Measurements from ENCODE around the gene ANKRD2. TPM values are rescaled to one million over a fixed set of nuclear protein-coding genes. Genes with fewer than 3 reads are reported as not detected.

The ANKRD2 gene
- total RNA-seq, 1 experiment from 2014 or later = not detected

DNA sequence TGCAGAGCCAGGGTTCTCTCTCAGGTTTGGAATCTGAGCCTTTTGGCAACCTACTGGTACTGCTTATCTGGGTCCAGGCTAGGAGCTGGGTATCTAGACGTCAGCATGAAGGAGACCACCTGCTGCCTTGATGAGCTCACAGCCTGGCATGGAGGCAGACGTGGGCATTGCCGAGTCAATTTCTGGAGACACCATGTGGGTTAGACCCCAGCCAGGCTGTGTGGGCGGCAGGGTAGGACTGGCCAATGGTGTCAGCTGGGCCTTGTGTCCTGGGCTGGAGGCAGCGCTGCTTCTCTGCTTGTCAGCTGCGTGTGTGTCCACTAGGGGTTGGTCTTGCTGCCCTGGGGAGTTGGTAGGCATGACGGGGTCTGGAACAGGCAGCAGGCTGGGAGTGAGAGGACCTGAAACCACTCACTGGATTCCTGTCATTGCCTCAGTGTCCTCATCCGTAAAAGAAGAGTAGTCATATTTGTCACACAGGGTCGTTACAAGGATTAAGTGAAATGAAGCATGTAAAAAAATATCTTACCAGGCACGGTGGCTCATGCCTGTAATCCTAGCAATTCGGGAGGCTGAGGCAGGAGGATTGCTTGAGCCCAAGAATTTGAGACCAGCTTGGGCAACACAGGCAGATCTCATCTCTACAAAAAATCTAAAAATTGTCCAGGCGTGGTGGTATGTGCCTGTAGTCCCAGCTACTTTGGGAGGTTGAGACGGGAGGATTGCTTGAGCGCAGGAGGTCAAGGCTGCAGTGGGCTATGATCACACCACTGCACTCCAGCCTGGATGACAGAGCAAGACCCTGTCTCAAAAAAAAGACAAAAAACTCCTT lies 31.7 kb upstream of the ANKRD2 start:
- Histone ChIP-seq H3K36me3 (ENCODE audit: insufficient read depth, low read length) (no peaks in the 10 kb centered on the region), H3K9ac (ENCODE audit: low read length) (no peak overlapping the region), H3K9me3 (ENCODE audit: low read length) (no peaks in the 10 kb centered on the region), H3K27me3 (ENCODE audit: low read length) (no peaks in the 10 kb centered on the region), H3K27ac (ENCODE audit: low read length) (no peak overlapping the region), H3K4me2 (ENCODE audit: low read depth, low read length, poor library complexity, severe bottlenecking) (no peak overlapping the region), H4K20me1 (ENCODE audit: insufficient read depth, low read depth, low read length) (no peaks in the 10 kb centered on the region), H3K79me2 (ENCODE audit: low read length) (no peaks in the 10 kb centered on the region), H3K4me1 (ENCODE audit: low read length) (no peaks in the 10 kb centered on the region; the same call in 1 of the 2 replicates), H3K4me3 (ENCODE audit: low read length) (no peak overlapping the region), H3K9me2 (replicated peaks; ENCODE audit: insufficient read depth, low read length) (no peaks in the 10 kb centered on the region), H2AFZ (ENCODE audit: low read length) (no peak overlapping the region)
- no peak for DNase-seq

DNA sequence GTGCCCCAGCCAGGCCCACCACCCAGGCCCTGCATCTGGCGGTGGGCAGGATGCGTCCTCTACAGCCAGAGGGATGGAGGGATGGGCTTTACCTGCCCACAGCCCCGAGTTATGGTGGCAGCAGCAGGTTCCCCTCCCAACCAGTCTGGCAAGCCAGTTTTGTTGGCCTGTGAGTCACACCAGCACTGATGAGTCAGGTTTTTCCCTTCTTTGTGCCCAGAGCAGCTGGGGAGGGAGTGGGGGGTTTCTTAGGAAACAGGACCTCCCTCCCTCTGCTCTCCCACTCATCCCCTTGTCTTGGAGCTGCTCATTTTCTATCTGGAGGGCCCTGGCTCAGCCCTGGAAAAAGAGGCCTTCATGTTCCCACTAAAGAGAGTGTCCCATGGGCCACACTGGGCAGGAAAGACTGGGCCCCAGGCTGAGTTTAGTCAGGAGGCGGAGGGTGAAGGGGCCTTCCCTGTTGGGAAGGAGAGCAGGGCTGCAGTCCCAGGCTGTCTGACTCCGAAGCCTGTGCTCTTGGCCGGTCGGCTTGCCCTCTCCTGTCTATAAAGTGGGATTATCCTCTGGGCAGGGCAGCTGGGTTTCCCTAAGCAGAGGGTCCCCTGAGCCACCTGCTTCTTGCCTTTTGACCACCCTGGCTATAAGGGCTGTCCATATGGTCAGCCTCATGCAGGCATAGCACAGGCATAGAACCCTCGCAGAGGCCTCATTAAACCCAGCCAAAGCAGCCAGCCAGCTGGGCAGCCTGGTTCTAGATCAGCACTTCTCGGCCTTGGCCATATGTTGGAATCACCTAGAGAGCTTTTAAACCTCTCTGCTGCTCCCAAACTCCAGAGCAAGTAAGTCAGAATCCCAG lies 30.2 kb upstream of the ANKRD2 start:
- Histone ChIP-seq H3K9me3 (ENCODE audit: low read length) (no peaks in the 10 kb centered on the region), H3K9me2 (replicated peaks; ENCODE audit: insufficient read depth, low read length) (no peaks in the 10 kb centered on the region), H3K27me3 (ENCODE audit: low read length) (no peaks in the 10 kb centered on the region), H3K36me3 (ENCODE audit: insufficient read depth, low read length) (no peaks in the 10 kb centered on the region), H2AFZ (ENCODE audit: low read length) (no peak overlapping the region), H4K20me1 (ENCODE audit: insufficient read depth, low read depth, low read length) (no peaks in the 10 kb centered on the region), H3K4me2 (ENCODE audit: low read depth, low read length, poor library complexity, severe bottlenecking) (no peak overlapping the region), H3K4me1 (ENCODE audit: low read length) (no peaks in the 10 kb centered on the region; the same call in 1 of the 2 replicates), H3K27ac (ENCODE audit: low read length) (no peak overlapping the region), H3K79me2 (ENCODE audit: low read length) (no peaks in the 10 kb centered on the region), H3K9ac (ENCODE audit: low read length) (no peak overlapping the region), H3K4me3 (ENCODE audit: low read length) (no peak overlapping the region)
- DNase-seq = no peak

DNA sequence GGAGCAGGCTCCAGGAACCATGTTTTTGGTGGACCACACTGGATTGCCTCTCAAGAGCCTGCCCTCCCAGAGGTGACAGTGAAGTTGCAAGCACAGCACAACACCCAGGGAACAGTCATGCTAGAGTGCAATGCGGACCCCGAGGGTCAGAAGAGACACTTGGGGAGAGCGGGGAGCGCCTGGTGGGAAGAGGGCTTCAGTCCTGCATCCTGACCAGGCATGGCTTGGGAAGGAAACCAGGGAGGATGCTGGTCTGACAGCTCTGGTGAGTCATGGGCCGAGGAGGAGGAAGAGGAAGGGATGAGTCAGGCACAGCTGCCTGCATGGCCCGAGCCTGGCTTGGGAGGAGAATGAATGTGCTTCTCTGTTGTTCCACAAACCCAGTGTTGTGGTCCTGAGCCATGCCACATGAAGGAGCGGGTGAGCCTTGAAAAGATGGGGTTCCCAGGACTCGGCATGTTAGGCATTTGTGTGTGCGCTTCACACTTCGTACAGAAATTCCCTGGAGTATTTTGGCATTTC lies 29.5 kb upstream of the ANKRD2 start:
- no peak overlapping the region for H2AFZ ChIP-seq (ENCODE audit: low read length)
- H3K9ac ChIP-seq (ENCODE audit: low read length) = no peak overlapping the region
- no peak overlapping the region for H3K4me2 ChIP-seq (ENCODE audit: low read depth, low read length, poor library complexity, severe bottlenecking)
- H3K79me2 ChIP-seq (ENCODE audit: low read length) = no peaks in the 10 kb centered on the region
- no peaks in the 10 kb centered on the region for H3K9me2 ChIP-seq (replicated peaks; ENCODE audit: insufficient read depth, low read length)
- no peaks in the 10 kb centered on the region for H3K27me3 ChIP-seq (ENCODE audit: low read length)
- no peaks in the 10 kb centered on the region for H3K9me3 ChIP-seq (ENCODE audit: low read length)
- no peaks in the 10 kb centered on the region for H3K36me3 ChIP-seq (ENCODE audit: insufficient read depth, low read length)
- H3K4me3 ChIP-seq (ENCODE audit: low read length) = no peak overlapping the region
- H4K20me1 ChIP-seq (ENCODE audit: insufficient read depth, low read depth, low read length) = no peaks in the 10 kb centered on the region
- no peak for DNase-seq
- no peak overlapping the region for H3K27ac ChIP-seq (ENCODE audit: low read length)
- H3K4me1 ChIP-seq (ENCODE audit: low read length) = no peaks in the 10 kb centered on the region; the same call in 1 of the 2 replicates

DNA sequence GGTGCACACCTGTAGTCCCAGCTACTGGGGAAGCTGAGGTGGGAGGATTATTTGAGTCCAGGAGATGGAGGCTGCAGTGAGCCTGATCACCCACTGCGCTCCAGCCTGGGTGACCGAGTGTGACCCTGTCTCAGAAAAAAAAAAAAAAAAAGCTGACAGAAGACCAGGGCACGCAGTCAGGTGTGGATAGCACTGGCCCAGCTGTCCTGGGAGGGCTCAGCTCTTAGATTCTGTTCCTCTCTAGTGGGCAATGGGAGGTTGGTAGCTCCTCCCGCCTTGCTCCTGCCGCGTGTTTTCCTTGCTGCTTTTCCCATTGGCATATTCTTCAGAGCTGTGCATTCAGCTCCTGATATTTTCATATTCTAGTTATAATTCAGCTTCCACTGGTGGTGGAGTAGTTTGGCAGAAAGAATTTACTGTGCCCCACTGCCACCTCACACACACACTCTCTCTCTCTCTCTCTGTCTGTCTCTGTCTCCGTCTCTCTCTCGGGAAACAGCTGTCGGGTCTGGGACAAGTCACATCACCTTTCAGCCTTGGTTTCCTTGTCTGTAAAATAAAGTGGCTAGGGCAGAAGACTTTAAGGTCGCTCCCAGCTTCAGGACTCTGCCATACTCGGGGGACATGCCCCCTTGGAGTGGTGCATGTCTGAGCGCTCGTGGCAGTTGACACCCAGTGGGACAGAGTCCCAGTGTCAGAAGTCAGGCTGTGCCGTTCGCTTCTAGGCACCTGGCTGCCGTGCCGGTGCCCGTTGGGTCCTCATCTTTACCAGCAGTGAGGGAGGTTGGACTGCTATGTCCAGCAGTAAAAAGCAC lies 25.9 kb upstream of the ANKRD2 start:
- H4K20me1 ChIP-seq (ENCODE audit: insufficient read depth, low read depth, low read length) = no peaks in the 10 kb centered on the region
- no peaks in the 10 kb centered on the region for H3K36me3 ChIP-seq (ENCODE audit: insufficient read depth, low read length)
- H2AFZ ChIP-seq (ENCODE audit: low read length) = no peak overlapping the region
- H3K4me1 ChIP-seq (ENCODE audit: low read length) = no peaks in the 10 kb centered on the region; the same call in 1 of the 2 replicates
- H3K9me2 ChIP-seq (replicated peaks; ENCODE audit: insufficient read depth, low read length) = no peaks in the 10 kb centered on the region
- H3K4me2 ChIP-seq (ENCODE audit: low read depth, low read length, poor library complexity, severe bottlenecking) = no peak overlapping the region
- H3K27me3 ChIP-seq (ENCODE audit: low read length) = no peaks in the 10 kb centered on the region
- no peaks in the 10 kb centered on the region for H3K9me3 ChIP-seq (ENCODE audit: low read length)
- no peak for DNase-seq
- no peaks in the 10 kb centered on the region for H3K79me2 ChIP-seq (ENCODE audit: low read length)
- no peak overlapping the region for H3K4me3 ChIP-seq (ENCODE audit: low read length)
- no peak overlapping the region for H3K27ac ChIP-seq (ENCODE audit: low read length)
- H3K9ac ChIP-seq (ENCODE audit: low read length) = no peak overlapping the region

DNA sequence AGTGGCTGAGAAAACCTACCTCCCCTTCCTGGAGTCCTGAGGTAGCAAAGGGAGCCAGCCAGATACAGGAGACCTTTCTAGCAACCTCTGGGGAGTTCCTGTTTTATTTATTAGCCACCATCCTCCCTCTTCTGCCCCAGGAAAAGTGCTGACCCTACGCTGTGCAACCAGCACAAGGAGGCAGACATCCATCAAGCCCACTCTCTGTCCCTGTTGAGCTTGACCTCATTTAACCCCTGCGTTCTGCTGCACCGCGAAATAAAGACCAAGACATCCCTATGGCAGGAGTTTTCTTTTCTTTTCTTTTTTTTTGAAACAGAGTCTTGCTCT lies 25.3 kb upstream of the ANKRD2 start:
- DNase-seq = no peak
- H4K20me1 ChIP-seq (ENCODE audit: insufficient read depth, low read depth, low read length) = no peaks in the 10 kb centered on the region
- H3K4me2 ChIP-seq (ENCODE audit: low read depth, low read length, poor library complexity, severe bottlenecking) = no peak overlapping the region
- H3K36me3 ChIP-seq (ENCODE audit: insufficient read depth, low read length) = no peaks in the 10 kb centered on the region
- H3K27ac ChIP-seq (ENCODE audit: low read length) = no peak overlapping the region
- H3K9me3 ChIP-seq (ENCODE audit: low read length) = no peaks in the 10 kb centered on the region
- H3K27me3 ChIP-seq (ENCODE audit: low read length) = no peaks in the 10 kb centered on the region
- no peaks in the 10 kb centered on the region for H3K79me2 ChIP-seq (ENCODE audit: low read length)
- H3K4me3 ChIP-seq (ENCODE audit: low read length) = no peak overlapping the region
- H3K9ac ChIP-seq (ENCODE audit: low read length) = no peak overlapping the region
- no peaks in the 10 kb centered on the region; the same call in 1 of the 2 replicates for H3K4me1 ChIP-seq (ENCODE audit: low read length)
- no peak overlapping the region for H2AFZ ChIP-seq (ENCODE audit: low read length)
- no peaks in the 10 kb centered on the region for H3K9me2 ChIP-seq (replicated peaks; ENCODE audit: insufficient read depth, low read length)

DNA sequence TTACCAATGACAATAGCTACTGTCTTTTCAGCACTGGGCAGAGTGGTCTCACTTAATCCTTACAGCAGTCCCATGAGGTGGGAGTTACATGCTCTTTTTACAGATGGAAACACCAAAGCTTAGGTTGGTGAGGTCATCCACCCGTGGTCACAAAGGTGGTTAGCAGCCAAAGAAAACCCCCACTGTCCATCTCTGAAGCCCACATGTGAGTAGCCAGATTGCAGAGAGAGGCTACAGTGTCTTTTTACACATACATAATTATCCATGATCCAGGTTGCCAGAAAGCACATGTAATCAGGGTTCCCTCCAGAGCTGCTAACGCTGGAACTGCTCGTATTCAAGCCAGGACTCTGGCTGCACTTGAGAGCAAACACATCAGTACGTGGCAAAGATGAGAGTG lies 24.6 kb upstream of the ANKRD2 start:
- H4K20me1 ChIP-seq (ENCODE audit: insufficient read depth, low read depth, low read length) = no peaks in the 10 kb centered on the region
- H3K9me3 ChIP-seq (ENCODE audit: low read length) = no peaks in the 10 kb centered on the region
- H3K4me3 ChIP-seq (ENCODE audit: low read length) = no peak overlapping the region
- no peaks in the 10 kb centered on the region for H3K36me3 ChIP-seq (ENCODE audit: insufficient read depth, low read length)
- H2AFZ ChIP-seq (ENCODE audit: low read length) = no peak overlapping the region
- no peak overlapping the region for H3K4me2 ChIP-seq (ENCODE audit: low read depth, low read length, poor library complexity, severe bottlenecking)
- DNase-seq = no peak
- no peak overlapping the region for H3K27ac ChIP-seq (ENCODE audit: low read length)
- H3K9ac ChIP-seq (ENCODE audit: low read length) = no peak overlapping the region
- no peaks in the 10 kb centered on the region for H3K27me3 ChIP-seq (ENCODE audit: low read length)
- H3K9me2 ChIP-seq (replicated peaks; ENCODE audit: insufficient read depth, low read length) = no peaks in the 10 kb centered on the region
- H3K79me2 ChIP-seq (ENCODE audit: low read length) = no peaks in the 10 kb centered on the region
- H3K4me1 ChIP-seq (ENCODE audit: low read length) = no peaks in the 10 kb centered on the region; the same call in 1 of the 2 replicates

DNA sequence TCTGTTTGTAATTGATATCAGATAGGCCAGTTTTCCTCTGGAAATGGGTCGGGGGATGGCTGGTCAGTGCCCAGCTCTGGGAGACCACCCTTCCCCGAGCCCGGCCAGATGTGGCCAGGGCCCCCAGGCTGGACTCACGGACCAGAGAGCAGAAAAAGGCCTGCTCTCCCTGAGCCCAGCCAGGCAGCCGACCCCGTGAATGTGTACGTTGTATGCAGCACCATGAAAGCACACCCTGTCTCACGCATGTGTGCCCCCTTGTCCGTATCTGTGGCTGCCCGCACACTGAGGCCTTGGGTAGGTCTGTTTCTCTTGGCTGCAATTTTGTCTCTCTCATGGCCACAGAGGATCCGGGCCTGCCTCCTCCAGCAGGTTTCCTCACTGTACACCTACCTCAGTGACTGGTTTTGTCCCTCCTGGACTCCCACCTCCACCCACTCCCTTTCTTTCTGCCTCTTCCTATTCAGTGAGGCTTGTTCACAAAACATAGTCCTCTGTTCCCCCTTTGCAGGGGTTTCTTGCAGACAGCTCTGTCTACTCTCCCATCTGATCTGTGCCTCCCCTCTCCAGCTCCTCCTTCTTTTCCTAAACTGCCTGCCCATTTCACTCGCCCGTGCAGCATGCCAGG lies 23.6 kb upstream of the ANKRD2 start:
- Histone ChIP-seq H3K9me3 (ENCODE audit: low read length) (no peaks in the 10 kb centered on the region), H3K79me2 (ENCODE audit: low read length) (no peaks in the 10 kb centered on the region), H4K20me1 (ENCODE audit: insufficient read depth, low read depth, low read length) (no peaks in the 10 kb centered on the region), H3K4me1 (ENCODE audit: low read length) (no peaks in the 10 kb centered on the region), H2AFZ (ENCODE audit: low read length) (no peak overlapping the region), H3K9me2 (replicated peaks; ENCODE audit: insufficient read depth, low read length) (no peaks in the 10 kb centered on the region), H3K27ac (ENCODE audit: low read length) (no peak overlapping the region), H3K4me3 (ENCODE audit: low read length) (no peak overlapping the region), H3K9ac (ENCODE audit: low read length) (no peak overlapping the region), H3K27me3 (ENCODE audit: low read length) (no peaks in the 10 kb centered on the region), H3K4me2 (ENCODE audit: low read depth, low read length, poor library complexity, severe bottlenecking) (no peak overlapping the region), H3K36me3 (ENCODE audit: insufficient read depth, low read length) (no peaks in the 10 kb centered on the region)
- DNase-seq = no peak
